MM.1S (cell line): Measurements from ENCODE around the gene DDIT3.

Experiments used
- EZH2 ChIP-seq: fragments of 300-600 bp; sonication (generic); optimal IDR thresholded peaks from 2 replicates; pipeline ENCODE3; 2017; ENCODE audit warnings: low read depth, mild to moderate bottlenecking, antibody characterized with exemption, low read length, mixed read lengths
- TF ChIP-seq, protein P1 (sequence below): fragments of 300-600 bp; sonication (generic); IDR thresholded peaks from 2 replicates; pipeline ENCODE4 v1.5.1; 2016; ENCODE audit warnings: antibody characterized with exemption, low read length, mixed read lengths

DNA sequence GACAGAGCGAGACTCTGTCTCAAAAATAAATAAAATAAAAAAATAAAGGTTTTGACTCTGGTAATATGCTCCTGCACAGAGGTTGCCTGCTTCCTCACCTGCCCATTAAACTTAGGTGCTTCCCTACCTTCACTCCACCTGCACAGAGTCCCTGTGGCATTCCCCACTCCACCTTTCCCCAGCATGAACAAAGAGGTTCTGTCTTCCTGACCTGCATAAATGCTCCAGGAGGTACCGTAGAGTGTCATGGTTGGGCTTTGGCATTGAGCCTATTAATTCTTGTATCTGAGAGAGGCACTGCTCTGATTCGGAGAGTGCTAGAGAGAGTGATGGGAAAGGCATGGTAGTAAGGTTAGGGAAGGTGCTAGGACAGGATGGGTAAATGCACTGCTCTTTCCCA is 46.9 kb downstream of the DDIT3 start:
- TF ChIP-seq, protein P1, sequence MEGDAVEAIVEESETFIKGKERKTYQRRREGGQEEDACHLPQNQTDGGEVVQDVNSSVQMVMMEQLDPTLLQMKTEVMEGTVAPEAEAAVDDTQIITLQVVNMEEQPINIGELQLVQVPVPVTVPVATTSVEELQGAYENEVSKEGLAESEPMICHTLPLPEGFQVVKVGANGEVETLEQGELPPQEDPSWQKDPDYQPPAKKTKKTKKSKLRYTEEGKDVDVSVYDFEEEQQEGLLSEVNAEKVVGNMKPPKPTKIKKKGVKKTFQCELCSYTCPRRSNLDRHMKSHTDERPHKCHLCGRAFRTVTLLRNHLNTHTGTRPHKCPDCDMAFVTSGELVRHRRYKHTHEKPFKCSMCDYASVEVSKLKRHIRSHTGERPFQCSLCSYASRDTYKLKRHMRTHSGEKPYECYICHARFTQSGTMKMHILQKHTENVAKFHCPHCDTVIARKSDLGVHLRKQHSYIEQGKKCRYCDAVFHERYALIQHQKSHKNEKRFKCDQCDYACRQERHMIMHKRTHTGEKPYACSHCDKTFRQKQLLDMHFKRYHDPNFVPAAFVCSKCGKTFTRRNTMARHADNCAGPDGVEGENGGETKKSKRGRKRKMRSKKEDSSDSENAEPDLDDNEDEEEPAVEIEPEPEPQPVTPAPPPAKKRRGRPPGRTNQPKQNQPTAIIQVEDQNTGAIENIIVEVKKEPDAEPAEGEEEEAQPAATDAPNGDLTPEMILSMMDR: no peak
- TF ChIP-seq EZH2: no peak
